ENCODE data around the gene TNFRSF13B. TPM values are rescaled to one million over a fixed set of nuclear protein-coding genes. Genes with fewer than 3 reads are reported as not detected.
A peak's percentile ranks its signal among the peaks of the same experiment; 100 is the strongest.
"Not testable (repeated sequence)": the region's sequence is repeated elsewhere in the genome, so short reads cannot be mapped to it uniquely, and the experiment has no call there.

TNFRSF13B gene
- total RNA-seq, 2 experiments from 2014 or later: 7.5 to 19.3 TPM

DNA sequence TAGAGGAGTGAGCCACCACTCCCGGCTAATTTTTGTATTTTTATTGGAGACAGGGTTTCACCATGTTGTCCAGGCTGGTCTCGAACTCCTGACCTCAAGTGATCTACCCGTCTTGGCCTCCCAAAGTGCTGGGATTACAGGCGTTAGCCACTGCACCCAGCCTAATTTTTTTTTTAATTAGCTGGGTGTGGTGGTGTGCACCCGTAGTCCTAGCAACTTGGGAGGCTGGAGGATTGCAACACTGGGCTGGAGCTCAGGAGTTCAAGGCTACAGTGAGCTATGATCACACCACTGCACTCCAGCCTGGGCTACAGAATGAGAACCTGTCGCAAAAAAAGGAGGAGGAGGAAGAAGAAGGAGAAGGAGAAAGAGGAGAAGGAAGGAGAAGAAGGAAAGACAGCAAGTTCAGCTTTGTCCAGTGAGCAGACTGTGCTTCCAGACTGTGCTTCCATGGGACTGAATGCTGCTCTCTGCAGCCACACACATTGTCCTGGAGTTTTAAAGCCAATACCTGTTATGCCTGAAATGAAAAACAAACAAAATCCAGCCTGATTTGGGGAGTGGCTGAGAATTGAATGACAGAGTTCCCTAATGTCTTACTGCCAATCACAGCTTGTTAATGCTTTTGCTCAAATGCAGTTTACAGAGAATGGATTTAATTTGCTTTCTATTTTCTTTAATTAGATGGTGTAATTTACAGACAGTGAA lies 2.8 kb upstream of the TNFRSF13B start:
- no peak for DNase-seq (ENCODE audit: low spot score)
- Histone ChIP-seq H4K20me1 (ENCODE audit: insufficient read depth, low read length) (no peaks in the 10 kb centered on the region), H3K4me1 (ENCODE audit: insufficient read depth, low read length, poor library complexity, severe bottlenecking) (peaks cover 100% of the 10 kb centered on the region), H3K9me2 (ENCODE audit: insufficient read depth, low read length) (no peaks in the 10 kb centered on the region), H3K36me3 (ENCODE audit: insufficient read depth, low read length) (no peaks in the 10 kb centered on the region), H2AFZ (ENCODE audit: low read length) (no peak overlapping the region; the same call in 1 of the 2 replicates), H3K9me3 (ENCODE audit: low read length) (no peaks in the 10 kb centered on the region), H3K4me3 (ENCODE audit: low read depth, low read length, poor library complexity, severe bottlenecking) (peak overlapping the region; percentile 45), H3K4me2 (ENCODE audit: low read length) (peak overlapping the region; percentile 73), H3K27ac (ENCODE audit: low read depth, low read length, poor library complexity, severe bottlenecking) (peak overlapping the region; percentile 90), H3K79me2 (ENCODE audit: insufficient read depth, low read depth, low read length) (peaks cover 10% of the 10 kb centered on the region; the same call in 1 of the 2 replicates)
- ChIA-PET POLR2A (interaction anchor here (0.6 to 6.9 kb wide), 7 partner anchors 8 to 1061 kb away, joined by 3 to 65 read pairs (median 5); no protein-coding TSS in a partner anchor), CTCF (ENCODE audit: unreplicated experiment) (interaction anchor here (0.6 to 1.4 kb wide), 3 partner anchors 8 to 119 kb away, joined by 3 to 5 read pairs (median 4); no protein-coding TSS in a partner anchor)
- intact Hi-C loops (cut with micrococcal nuclease; ENCODE audit: unreplicated experiment): loop anchor here (1.0 kb wide), 1 partner anchor 14 kb away; no protein-coding TSS in a partner anchor
- no TSS peak for BruUV-seq (replicated peaks)
- TF ChIP-seq EZH2phosphoT487 (IDR thresholded peaks at IDR 0.05; ENCODE audit: borderline replicate concordance, low read depth, low read length): no peak
- TF ChIP-seq, protein P1, sequence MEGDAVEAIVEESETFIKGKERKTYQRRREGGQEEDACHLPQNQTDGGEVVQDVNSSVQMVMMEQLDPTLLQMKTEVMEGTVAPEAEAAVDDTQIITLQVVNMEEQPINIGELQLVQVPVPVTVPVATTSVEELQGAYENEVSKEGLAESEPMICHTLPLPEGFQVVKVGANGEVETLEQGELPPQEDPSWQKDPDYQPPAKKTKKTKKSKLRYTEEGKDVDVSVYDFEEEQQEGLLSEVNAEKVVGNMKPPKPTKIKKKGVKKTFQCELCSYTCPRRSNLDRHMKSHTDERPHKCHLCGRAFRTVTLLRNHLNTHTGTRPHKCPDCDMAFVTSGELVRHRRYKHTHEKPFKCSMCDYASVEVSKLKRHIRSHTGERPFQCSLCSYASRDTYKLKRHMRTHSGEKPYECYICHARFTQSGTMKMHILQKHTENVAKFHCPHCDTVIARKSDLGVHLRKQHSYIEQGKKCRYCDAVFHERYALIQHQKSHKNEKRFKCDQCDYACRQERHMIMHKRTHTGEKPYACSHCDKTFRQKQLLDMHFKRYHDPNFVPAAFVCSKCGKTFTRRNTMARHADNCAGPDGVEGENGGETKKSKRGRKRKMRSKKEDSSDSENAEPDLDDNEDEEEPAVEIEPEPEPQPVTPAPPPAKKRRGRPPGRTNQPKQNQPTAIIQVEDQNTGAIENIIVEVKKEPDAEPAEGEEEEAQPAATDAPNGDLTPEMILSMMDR (conservative IDR thresholded peaks at IDR 0.05; ENCODE audit: low read length): no peak

DNA sequence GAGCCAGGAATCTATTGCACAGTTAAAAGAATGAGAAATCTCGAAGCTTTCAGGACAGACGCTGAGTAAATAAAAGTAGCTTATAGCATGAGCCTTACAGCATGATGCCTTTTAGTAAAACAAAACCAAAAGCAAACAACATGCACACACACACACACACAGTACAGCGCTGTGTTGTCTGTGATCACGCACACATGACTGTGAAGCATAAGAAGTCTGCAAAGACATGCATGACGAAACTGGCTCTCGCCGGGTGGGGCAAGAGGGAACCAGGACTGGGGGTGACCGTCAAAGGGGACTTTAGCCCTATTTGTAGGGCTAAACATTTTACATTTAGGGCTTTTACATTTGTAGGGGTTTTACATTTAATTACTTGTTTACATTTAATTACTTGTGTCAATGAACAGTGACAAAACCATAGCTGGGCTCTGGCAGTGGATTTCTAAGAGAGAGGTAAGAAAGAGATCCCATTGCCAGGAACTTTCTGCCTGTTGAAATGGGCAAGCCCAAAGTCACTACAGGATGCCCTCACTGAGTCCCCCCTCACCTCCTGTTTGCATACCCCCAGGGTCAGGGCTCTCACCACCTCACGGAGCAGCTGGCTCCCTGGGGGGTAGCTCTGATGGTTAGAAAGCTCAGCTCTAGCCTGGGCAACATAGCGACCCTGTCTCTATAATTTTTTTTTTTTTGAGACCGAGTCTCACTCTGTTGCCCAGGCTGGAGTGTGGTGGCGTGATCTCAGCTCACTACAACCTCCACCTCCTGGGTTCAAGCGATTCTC lies 2.0 kb upstream of the TNFRSF13B start:
- Histone ChIP-seq H3K36me3 (ENCODE audit: insufficient read depth, low read length) (no peaks in the 10 kb centered on the region), H3K9me2 (ENCODE audit: insufficient read depth, low read length) (no peaks in the 10 kb centered on the region), H4K20me1 (ENCODE audit: insufficient read depth, low read length) (no peaks in the 10 kb centered on the region), H2AFZ (ENCODE audit: low read length) (peak overlapping the region; percentile 70; the same call in 1 of the 2 replicates), H3K79me2 (ENCODE audit: insufficient read depth, low read depth, low read length) (peaks cover 16% of the 10 kb centered on the region; the same call in 1 of the 2 replicates), H3K27ac (ENCODE audit: low read depth, low read length, poor library complexity, severe bottlenecking) (peak overlapping the region; percentile 90), H3K9me3 (ENCODE audit: low read length) (no peaks in the 10 kb centered on the region), H3K4me3 (ENCODE audit: low read depth, low read length, poor library complexity, severe bottlenecking) (peak overlapping the region; percentile 29), H3K4me2 (ENCODE audit: low read length) (peak overlapping the region; percentile 67), H3K4me1 (ENCODE audit: insufficient read depth, low read length, poor library complexity, severe bottlenecking) (peaks cover 100% of the 10 kb centered on the region)
- no TSS peak for BruUV-seq (replicated peaks)
- POLR2A ChIA-PET: interaction anchor here (0.6 to 6.9 kb wide), 5 partner anchors 9 to 1061 kb away, joined by 3 to 65 read pairs (median 4); no protein-coding TSS in a partner anchor
- intact Hi-C loops (cut with micrococcal nuclease; ENCODE audit: unreplicated experiment): no loop called here
- TF ChIP-seq, protein P1 (conservative IDR thresholded peaks at IDR 0.05; ENCODE audit: low read length): no peak
- no peak for TF ChIP-seq EZH2phosphoT487 (IDR thresholded peaks at IDR 0.05; ENCODE audit: borderline replicate concordance, low read depth, low read length)
- CTCF ChIA-PET (ENCODE audit: unreplicated experiment): interaction anchor here (1.0 to 1.4 kb wide), 2 partner anchors 9 to 13 kb away, joined by 4 to 5 read pairs; no protein-coding TSS in a partner anchor
- peak; percentile 54 for DNase-seq (ENCODE audit: low spot score)

DNA sequence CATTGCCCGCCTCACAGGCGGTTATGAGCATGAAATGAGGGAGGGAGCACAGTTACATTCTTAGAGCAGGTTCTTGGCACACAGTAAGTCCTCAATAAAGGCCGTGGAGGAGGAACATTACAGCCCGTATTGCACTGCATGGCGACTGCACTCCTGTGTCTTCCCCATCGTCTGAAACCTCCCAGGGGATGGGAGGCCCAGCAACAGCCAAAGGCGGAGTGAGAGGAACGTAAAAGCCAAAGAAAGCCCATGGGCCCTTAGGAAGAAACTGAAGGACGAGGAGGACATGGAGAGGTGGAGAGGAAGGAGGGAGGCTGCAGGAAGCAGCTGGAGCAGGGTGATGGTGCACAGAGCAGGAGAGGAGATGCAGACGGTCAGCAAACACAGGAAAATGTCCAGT lies 1.1 kb upstream of the TNFRSF13B start:
- Histone ChIP-seq H3K4me1 (ENCODE audit: insufficient read depth, low read length, poor library complexity, severe bottlenecking) (peaks cover 100% of the 10 kb centered on the region), H3K4me2 (ENCODE audit: low read length) (peak overlapping the region; percentile 67), H2AFZ (ENCODE audit: low read length) (peak overlapping the region; percentile 70; the same call in 1 of the 2 replicates), H3K79me2 (ENCODE audit: insufficient read depth, low read depth, low read length) (peaks cover 21% of the 10 kb centered on the region; the same call in 1 of the 2 replicates), H3K27ac (ENCODE audit: low read depth, low read length, poor library complexity, severe bottlenecking) (peak overlapping the region; percentile 90)
- H3K9me2 ChIP-seq (ENCODE audit: insufficient read depth, low read length); DNase-seq (ENCODE audit: low spot score); H3K36me3 ChIP-seq (ENCODE audit: insufficient read depth, low read length); intact Hi-C loops (cut with micrococcal nuclease; ENCODE audit: unreplicated experiment); H3K4me3 ChIP-seq (ENCODE audit: low read depth, low read length, poor library complexity, severe bottlenecking); BruUV-seq (replicated peaks); H4K20me1 ChIP-seq (ENCODE audit: insufficient read depth, low read length); H3K9me3 ChIP-seq (ENCODE audit: low read length): not testable (repeated sequence)
- ChIA-PET POLR2A (interaction anchor here (0.7 to 6.9 kb wide), 3 partner anchors 8 to 1227 kb away, joined by 3 to 65 read pairs (median 6); no protein-coding TSS in a partner anchor), CTCF (ENCODE audit: unreplicated experiment) (interaction anchor here (1.4 kb wide), 1 partner anchor 10 kb away, joined by 5 read pairs; no protein-coding TSS in a partner anchor)

All from OCI-LY7 (cell line).